CD4-positive, CD25-positive, alpha-beta regulatory T cell (primary cell): ENCODE results near the gene ATP6V0A4. TPM values are rescaled to one million over a fixed set of nuclear protein-coding genes. Genes with fewer than 3 reads are reported as not detected.
"Not testable (repeated sequence)": the region's sequence is repeated elsewhere in the genome, so short reads cannot be mapped to it uniquely, and the experiment has no call there.

Source experiments
- ATAC-seq, 2 donors: fragments of 150-1000 bp; cut with Tn5 transposase; one replicate each; pipeline ENCODE4 v1.10.0; 2021; ENCODE audit warnings: low read depth in 2 of 2, moderate number of reproducible peaks in 2 of 2, moderate library complexity in 1 of 2
- DNase-seq, 3 donors: peaks; one replicate each; pipeline versions ENCODE4 v3.0.0 to v3.0.0-alpha.2; 2012 to 2022; ENCODE audit warnings: mixed read lengths in 1 of 3
- H3K27ac ChIP-seq: one replicate; pipeline ENCODE4 v1.7.0; 2013; ENCODE audit warnings: mild to moderate bottlenecking, low read length; ENCODE audit not compliant: insufficient read depth, poor library complexity, severe bottlenecking
- H3K27me3 ChIP-seq: one replicate; pipeline ENCODE4 v1.7.0; 2013; ENCODE audit warnings: low read length; ENCODE audit not compliant: control insufficient read depth, insufficient read depth
- H3K36me3 ChIP-seq: one replicate; pipeline ENCODE4 v1.7.0; 2013; ENCODE audit warnings: mild to moderate bottlenecking, low read length, moderate library complexity; ENCODE audit not compliant: control insufficient read depth, insufficient read depth
- H3K4me1 ChIP-seq: 2 replicates; pipeline ENCODE4 v1.7.0; 2013; ENCODE audit warnings: mild to moderate bottlenecking, low read length; ENCODE audit not compliant: insufficient read depth, control insufficient read depth, poor library complexity, severe bottlenecking
- H3K4me3 ChIP-seq: one replicate; pipeline ENCODE4 v1.7.0; 2013; ENCODE audit warnings: low read depth, mild to moderate bottlenecking, low read length, moderate library complexity
- H3K9me3 ChIP-seq, 2 experiments: 1 replicate in 1 of 2; 2 replicates in 1 of 2; pipeline ENCODE4 v1.7.0; 2013; ENCODE audit warnings: low read length in 2 of 2, mild to moderate bottlenecking in 1 of 2, moderate library complexity in 1 of 2; ENCODE audit not compliant: control insufficient read depth in 2 of 2
- H3K27ac Mint-ChIP-seq, 3 donors: one replicate each; pipeline ENCODE4 v1.8.0; 2020 to 2022; ENCODE audit warnings: mild to moderate bottlenecking in 3 of 3, mixed read lengths in 3 of 3, moderate library complexity in 2 of 3
- H3K27me3 Mint-ChIP-seq: one replicate; pipeline ENCODE4 v1.8.0; 2022; ENCODE audit warnings: mild to moderate bottlenecking, mixed read lengths
- H3K36me3 Mint-ChIP-seq: one replicate; pipeline ENCODE4 v1.8.0; 2020; ENCODE audit warnings: mixed read lengths
- H3K4me1 Mint-ChIP-seq, 4 donors: one replicate each; pipeline ENCODE4 v1.8.0; 2020 to 2022; ENCODE audit warnings: mixed read lengths in 4 of 4, mild to moderate bottlenecking in 1 of 4
- H3K4me3 Mint-ChIP-seq, 4 donors: one replicate each; pipeline ENCODE4 v1.8.0; 2020 to 2022; ENCODE audit warnings: mild to moderate bottlenecking in 4 of 4, mixed read lengths in 4 of 4, moderate library complexity in 3 of 4
- H3K9me3 Mint-ChIP-seq, 7 donors: one replicate each; pipeline ENCODE4 v1.8.0; 2020 to 2022; ENCODE audit warnings: mixed read lengths in 7 of 7, mild to moderate bottlenecking in 3 of 7, moderate library complexity in 2 of 7
- polyA plus RNA-seq, 4 donors: library from polyadenylated mRNA; unstranded; fragments of 300-500 nt; fragmentation: Illumina TruSeq; gene quantifications; one replicate each; pipeline ENCODE4 v1.2.3, GENCODE V29; 2021
- total RNA-seq: library from RNA; stranded (reverse); gene quantifications from one replicate; pipeline ENCODE4 v1.2.3, GENCODE V29; 2022

The ATP6V0A4 gene
- total and polyA plus RNA-seq, 5 donors from 2014 or later = not detected

DNA sequence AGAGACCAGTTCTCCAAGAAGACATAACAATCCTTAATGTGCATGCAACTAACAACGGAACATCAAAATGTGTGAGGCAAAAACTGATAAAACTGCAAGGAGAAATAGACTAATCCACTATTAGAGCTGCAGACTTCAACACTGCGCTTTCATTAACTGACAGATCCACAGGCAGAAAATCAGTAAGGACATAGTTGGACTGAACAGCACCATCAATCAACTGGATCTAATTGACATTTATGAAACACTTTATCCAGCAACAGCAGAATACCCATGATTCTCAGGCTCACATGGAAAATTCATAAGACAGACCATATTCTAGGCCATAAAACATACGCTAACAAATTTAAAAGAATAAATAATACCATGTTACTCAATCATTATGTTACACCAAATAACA lies 21.6 kb upstream of the ATP6V0A4 start:
- no peak overlapping the region for H3K27ac Mint-ChIP-seq
- no peak overlapping the region for H3K27ac ChIP-seq
- no peaks in the 10 kb centered on the region for H3K4me1 ChIP-seq
- H3K27me3 ChIP-seq = peaks cover 1% of the 10 kb centered on the region
- peaks cover 0 to 3% (median 0%) of the 10 kb centered on the region in 7 donors for H3K9me3 Mint-ChIP-seq
- DNase-seq (no peak), ATAC-seq (no peak)
- no peak overlapping the region for H3K4me3 ChIP-seq
- H3K4me1 Mint-ChIP-seq = no peaks in the 10 kb centered on the region
- H3K36me3 ChIP-seq = no peaks in the 10 kb centered on the region
- H3K4me3 Mint-ChIP-seq = no peak overlapping the region
- H3K27me3 Mint-ChIP-seq = peaks cover 5% of the 10 kb centered on the region
- H3K9me3 ChIP-seq = no peaks in the 10 kb centered on the region
- no peaks in the 10 kb centered on the region for H3K36me3 Mint-ChIP-seq

DNA sequence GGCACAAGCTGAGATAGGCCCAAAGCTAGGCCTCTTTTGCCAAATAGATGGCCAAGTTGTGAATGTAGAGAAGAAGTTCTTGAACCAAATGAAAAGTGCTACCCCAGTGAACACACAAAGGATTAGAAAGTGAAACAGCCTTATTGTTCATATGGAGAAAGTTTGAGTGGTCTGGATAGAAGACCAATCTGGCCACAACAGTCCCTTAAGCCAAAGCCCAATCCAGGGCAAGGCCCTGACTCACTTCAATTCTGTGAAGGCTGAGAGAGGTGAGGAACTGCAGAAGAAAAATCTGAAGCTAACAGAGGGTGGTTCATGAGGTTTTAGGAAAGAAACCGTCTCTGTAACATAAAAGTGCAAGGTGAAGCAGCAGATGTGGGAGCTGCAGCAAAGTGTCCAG lies 18.7 kb upstream of the ATP6V0A4 start:
- Histone ChIP-seq H3K4me1 (no peaks in the 10 kb centered on the region), H3K4me3 (no peak overlapping the region), H3K9me3 (no peaks in the 10 kb centered on the region), H3K36me3 (no peaks in the 10 kb centered on the region), H3K27ac (no peak overlapping the region), H3K27me3 (peaks cover 3% of the 10 kb centered on the region)
- peaks cover 0 to 5% (median 0%) of the 10 kb centered on the region in 7 donors for H3K9me3 Mint-ChIP-seq
- H3K4me3 Mint-ChIP-seq = no peak overlapping the region
- H3K4me1 Mint-ChIP-seq = no peaks in the 10 kb centered on the region
- H3K27me3 Mint-ChIP-seq = peaks cover 5% of the 10 kb centered on the region
- H3K36me3 Mint-ChIP-seq = no peaks in the 10 kb centered on the region
- no peak overlapping the region for H3K27ac Mint-ChIP-seq
- DNase-seq = no peak
- ATAC-seq = no peak

DNA sequence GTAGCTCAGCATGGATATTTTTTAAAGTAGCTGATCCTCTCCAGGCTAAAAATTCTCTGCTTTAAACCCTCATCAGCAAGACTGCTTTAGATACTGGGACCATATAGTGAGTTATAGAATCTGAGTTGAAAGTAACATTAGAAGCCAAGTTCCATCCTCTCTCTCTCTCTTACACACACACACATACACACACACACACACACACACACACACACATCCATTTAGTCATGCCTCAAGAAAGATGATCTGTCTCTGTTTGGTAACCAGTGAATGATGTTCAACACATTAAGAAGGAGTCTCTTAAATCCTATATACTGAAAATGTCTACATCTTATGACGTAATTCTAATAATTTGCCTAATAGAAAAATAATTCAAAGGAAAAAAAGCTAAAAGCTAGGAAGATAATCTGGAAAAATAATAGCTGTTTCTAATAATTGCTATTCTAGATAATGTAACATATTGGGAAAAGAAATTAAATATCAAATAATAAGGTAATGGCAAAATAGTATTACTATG lies 16.9 kb upstream of the ATP6V0A4 start:
- Mint-ChIP-seq H3K9me3 (peaks cover 0 to 5% (median 0%) of the 10 kb centered on the region in 7 donors), H3K27ac (no peak overlapping the region), H3K4me1 (no peaks in the 10 kb centered on the region), H3K36me3 (no peaks in the 10 kb centered on the region), H3K27me3 (peaks cover 5% of the 10 kb centered on the region), H3K4me3 (no peak overlapping the region)
- peaks cover 3% of the 10 kb centered on the region for H3K27me3 ChIP-seq
- ATAC-seq (no peak), DNase-seq (no peak)
- H3K4me3 ChIP-seq = no peak overlapping the region
- no peaks in the 10 kb centered on the region for H3K9me3 ChIP-seq
- H3K27ac ChIP-seq = no peak overlapping the region
- no peaks in the 10 kb centered on the region for H3K4me1 ChIP-seq
- H3K36me3 ChIP-seq = no peaks in the 10 kb centered on the region

DNA sequence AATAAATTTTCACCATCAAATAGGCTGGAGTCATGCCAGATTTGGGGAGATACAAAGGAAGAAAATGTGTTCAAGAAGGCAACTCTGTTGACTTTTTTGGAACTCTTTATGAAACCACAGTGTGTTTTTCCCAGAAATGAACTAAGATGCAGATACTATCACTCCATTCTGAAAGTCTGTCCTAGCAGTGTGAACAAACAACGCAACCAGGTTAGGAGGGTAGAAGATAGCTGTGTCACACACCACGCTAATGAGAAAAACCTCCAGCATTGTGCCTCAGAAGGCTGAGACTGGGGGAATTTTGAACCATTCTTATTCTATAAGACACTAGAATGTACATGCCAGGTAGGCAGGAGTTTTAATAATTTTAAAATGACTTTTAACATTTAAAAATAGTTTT lies 15.9 kb upstream of the ATP6V0A4 start:
- Histone ChIP-seq H3K4me3 (no peak overlapping the region), H3K27me3 (peaks cover 3% of the 10 kb centered on the region), H3K9me3 (no peaks in the 10 kb centered on the region), H3K27ac (no peak overlapping the region), H3K36me3 (no peaks in the 10 kb centered on the region), H3K4me1 (no peaks in the 10 kb centered on the region)
- DNase-seq (no peak), ATAC-seq (no peak)
- peaks cover 0 to 5% (median 0%) of the 10 kb centered on the region in 7 donors for H3K9me3 Mint-ChIP-seq
- H3K27me3 Mint-ChIP-seq = peaks cover 7% of the 10 kb centered on the region
- no peak overlapping the region for H3K27ac Mint-ChIP-seq
- no peaks in the 10 kb centered on the region for H3K36me3 Mint-ChIP-seq
- no peak overlapping the region for H3K4me3 Mint-ChIP-seq
- no peaks in the 10 kb centered on the region for H3K4me1 Mint-ChIP-seq

DNA sequence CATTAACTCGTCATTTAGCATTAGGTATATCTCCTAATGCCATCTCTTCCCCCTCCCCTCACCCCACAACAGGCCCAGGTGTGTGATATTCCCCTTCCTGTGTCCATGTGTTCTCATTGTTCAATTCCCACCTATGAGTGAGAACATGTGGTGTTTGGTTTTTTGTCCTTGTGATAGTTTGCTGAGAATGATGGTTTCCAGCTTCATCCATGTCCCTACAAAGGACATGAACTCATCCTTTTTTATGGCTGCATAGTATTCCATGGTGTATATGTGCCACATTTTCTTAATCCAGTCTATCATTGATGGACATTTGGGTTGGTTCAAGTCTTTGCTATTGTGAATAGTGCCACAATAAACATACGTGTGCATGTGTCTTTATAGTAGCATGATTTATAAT lies 13.3 kb upstream of the ATP6V0A4 start:
- H3K4me1 ChIP-seq, H3K36me3 Mint-ChIP-seq, H3K27me3 ChIP-seq, H3K4me3 Mint-ChIP-seq, H3K4me1 Mint-ChIP-seq, H3K27me3 Mint-ChIP-seq, DNase-seq, H3K9me3 Mint-ChIP-seq, H3K27ac ChIP-seq, H3K9me3 ChIP-seq, ATAC-seq, H3K27ac Mint-ChIP-seq, H3K4me3 ChIP-seq, H3K36me3 ChIP-seq: not testable (repeated sequence)

DNA sequence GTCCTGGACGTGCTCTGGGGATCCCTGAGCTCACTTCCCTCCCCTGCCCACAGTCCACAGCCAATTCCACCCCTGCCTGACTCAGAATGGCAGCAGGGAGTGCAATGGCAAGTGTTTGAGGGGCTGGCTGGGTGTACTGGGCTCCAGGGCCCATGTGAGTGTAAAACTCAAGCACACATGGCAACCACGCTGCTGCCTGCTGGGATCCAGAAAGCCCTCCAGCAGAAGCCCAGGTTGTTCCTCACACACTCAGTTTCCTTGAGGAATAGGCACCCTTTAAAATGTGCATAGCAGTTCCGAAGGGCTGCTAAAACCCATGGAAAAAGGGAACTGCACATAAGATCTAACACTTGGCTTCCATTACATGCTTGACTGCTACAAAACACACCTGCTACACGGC lies 11.3 kb upstream of the ATP6V0A4 start:
- no peak overlapping the region for H3K27ac ChIP-seq
- no peaks in the 10 kb centered on the region for H3K9me3 ChIP-seq
- ATAC-seq (no peak), DNase-seq (no peak)
- H3K27me3 ChIP-seq = no peaks in the 10 kb centered on the region
- peaks cover 0 to 6% (median 1%) of the 10 kb centered on the region in 7 donors for H3K9me3 Mint-ChIP-seq
- H3K4me3 Mint-ChIP-seq = no peak overlapping the region
- no peaks in the 10 kb centered on the region for H3K36me3 ChIP-seq
- H3K4me3 ChIP-seq = no peak overlapping the region
- no peaks in the 10 kb centered on the region for H3K4me1 ChIP-seq
- H3K4me1 Mint-ChIP-seq = no peaks in the 10 kb centered on the region
- no peaks in the 10 kb centered on the region for H3K36me3 Mint-ChIP-seq
- no peak overlapping the region for H3K27ac Mint-ChIP-seq
- H3K27me3 Mint-ChIP-seq = peaks cover 7% of the 10 kb centered on the region

DNA sequence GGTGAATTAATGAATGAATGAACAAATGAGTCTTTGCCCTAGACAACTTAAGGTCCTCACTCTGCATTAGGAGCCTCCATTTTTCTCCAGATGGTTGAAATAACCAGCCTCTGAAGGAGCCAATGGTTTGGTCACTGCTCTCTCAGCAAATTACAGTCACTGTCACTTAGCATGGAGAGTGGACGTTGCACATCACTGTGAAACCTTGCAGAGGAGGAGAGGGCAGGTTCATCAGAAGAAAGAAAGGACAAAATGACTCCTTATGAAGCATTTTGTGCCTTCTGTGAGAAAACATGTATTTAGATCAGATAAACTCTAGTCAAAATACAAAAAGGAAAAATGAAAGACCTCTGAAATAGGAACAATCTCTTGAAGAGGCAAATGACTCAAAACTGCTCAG lies 6.6 kb upstream of the ATP6V0A4 start:
- no peaks in the 10 kb centered on the region for H3K36me3 ChIP-seq
- H3K4me1 Mint-ChIP-seq = no peaks in the 10 kb centered on the region
- no peak overlapping the region for H3K27ac ChIP-seq
- H3K4me3 ChIP-seq = no peak overlapping the region
- no peak overlapping the region for H3K4me3 Mint-ChIP-seq
- peaks cover 0 to 6% (median 0%) of the 10 kb centered on the region in 7 donors for H3K9me3 Mint-ChIP-seq
- H3K27ac Mint-ChIP-seq = no peak overlapping the region
- peaks cover 11% of the 10 kb centered on the region for H3K27me3 Mint-ChIP-seq
- no peak for DNase-seq
- ATAC-seq = no peak
- no peaks in the 10 kb centered on the region for H3K36me3 Mint-ChIP-seq
- no peaks in the 10 kb centered on the region for H3K9me3 ChIP-seq
- H3K27me3 ChIP-seq = no peaks in the 10 kb centered on the region
- H3K4me1 ChIP-seq = no peaks in the 10 kb centered on the region

DNA sequence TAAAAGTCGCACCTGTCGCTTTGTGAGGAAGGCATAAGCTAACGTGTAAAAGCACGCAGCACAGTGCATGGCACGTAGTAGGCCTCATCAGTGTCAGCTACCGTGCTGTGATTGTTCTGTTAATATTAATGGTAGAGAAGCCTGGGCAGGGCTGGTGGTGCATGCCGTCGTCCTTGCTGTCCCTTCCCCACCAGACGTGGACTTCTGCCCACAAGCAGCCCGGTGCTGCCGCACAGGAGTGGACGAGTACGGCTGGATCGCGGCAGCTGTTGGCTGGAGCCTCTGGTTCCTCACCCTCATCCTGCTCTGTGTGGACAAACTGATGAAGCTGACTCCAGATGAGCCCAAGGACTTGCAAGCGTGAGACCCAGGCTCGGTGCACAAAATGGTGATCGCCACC lies 4.7 kb upstream of the ATP6V0A4 start:
- DNase-seq (no peak), ATAC-seq (no peak)
- Mint-ChIP-seq H3K27me3 (peaks cover 7% of the 10 kb centered on the region), H3K4me3 (no peak overlapping the region), H3K27ac (no peak overlapping the region), H3K9me3 (peaks cover 0 to 3% (median 0%) of the 10 kb centered on the region in 7 donors), H3K4me1 (peaks cover 0 to 4% (median 0%) of the 10 kb centered on the region in 4 donors), H3K36me3 (no peaks in the 10 kb centered on the region)
- Histone ChIP-seq H3K27ac (no peak overlapping the region), H3K4me1 (no peaks in the 10 kb centered on the region), H3K9me3 (no peaks in the 10 kb centered on the region), H3K27me3 (no peaks in the 10 kb centered on the region), H3K4me3 (no peak overlapping the region), H3K36me3 (no peaks in the 10 kb centered on the region)
